HG02884 (cell line): Measurements from ENCODE around the gene PRKRA.
"Not testable (repeated sequence)": the region's sequence is repeated elsewhere in the genome, so short reads cannot be mapped to it uniquely, and the experiment has no call there.

Source experiments
- ATAC-seq: cut with Tn5 transposase; IDR thresholded peaks from one replicate; pipeline ENCODE4 v1.9.1; 2021; ENCODE audit warnings: mild to moderate bottlenecking, moderate library complexity; ENCODE audit not compliant: unreplicated experiment

Gene PRKRA

DNA sequence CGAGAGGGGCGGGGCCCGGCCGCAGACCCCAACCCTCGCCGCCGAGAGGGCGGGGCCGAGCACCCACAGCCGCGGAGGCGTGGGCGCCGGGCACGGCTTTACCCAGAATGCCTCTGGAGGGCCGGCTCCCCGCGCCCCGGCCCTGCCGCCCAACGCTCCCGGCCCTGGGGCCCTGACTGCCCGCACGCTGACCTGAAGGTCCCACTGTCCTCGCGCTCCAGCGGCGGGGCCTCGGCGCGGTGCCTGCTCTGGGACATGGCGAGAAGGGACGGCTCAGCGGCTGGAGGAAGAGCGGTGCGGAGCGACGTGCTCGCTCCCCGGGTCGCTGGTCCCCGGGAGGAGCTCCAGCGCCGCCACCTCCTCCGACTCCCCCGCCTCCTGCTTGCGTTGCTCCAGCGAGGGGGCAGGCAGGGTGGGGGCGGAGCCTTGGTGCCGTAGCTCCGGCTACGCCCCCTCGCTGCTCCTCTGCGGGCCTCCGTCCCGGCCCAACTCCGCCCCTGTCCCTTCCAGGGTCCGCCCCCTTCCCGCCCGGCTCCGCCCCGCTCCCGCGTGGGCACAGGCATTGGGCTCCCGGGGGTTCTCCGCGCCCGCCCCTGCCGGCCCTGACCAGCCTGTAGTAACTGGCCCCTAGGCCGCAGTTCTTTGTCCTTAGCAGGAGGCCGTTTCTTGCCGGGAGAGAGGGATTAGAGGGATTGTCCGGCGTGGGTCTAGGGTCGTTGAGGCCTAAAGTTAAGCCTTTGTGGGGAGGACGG, at the start of gene PRKRA, which contains the start of gene PJVK:
Gene PRKRA, minus strand, starts transcription at position 402 of the 752 bp plus-strand sequence. Its CDS starts 145 bp downstream, at position 257.
Gene PJVK, plus strand, starts transcription at position 605 of the 752 bp plus-strand sequence. CDS start 2,032 bp downstream, outside the sequence.
- peak; percentile 78 for ATAC-seq

DNA sequence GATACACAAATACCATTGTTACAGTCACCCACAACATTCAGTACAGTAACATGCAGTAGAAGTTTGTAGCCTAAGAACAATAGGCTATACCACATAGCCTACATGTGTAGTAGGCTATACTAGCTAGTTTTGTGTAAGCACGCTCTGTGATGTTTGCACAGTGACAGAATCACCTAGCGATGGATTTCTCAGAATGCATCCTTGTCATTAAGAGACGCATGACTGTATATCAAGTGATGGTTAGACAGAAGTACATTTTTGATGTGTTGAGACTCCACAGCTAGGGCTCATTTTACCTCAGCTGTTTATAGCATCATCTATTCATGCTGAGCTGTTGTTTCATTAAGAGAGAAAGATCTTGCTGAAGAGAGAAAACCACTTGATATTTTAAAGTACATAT, 48.7 kb upstream of the PRKRA start:
- no peak for ATAC-seq

GRCh38 chr2:178498137-178498536, 47.2 kb upstream of the PRKRA start:
- ATAC-seq = no peak

GRCh38 chr2:178496049-178496448, 45.1 kb upstream of the PRKRA start:
- no peak for ATAC-seq

DNA sequence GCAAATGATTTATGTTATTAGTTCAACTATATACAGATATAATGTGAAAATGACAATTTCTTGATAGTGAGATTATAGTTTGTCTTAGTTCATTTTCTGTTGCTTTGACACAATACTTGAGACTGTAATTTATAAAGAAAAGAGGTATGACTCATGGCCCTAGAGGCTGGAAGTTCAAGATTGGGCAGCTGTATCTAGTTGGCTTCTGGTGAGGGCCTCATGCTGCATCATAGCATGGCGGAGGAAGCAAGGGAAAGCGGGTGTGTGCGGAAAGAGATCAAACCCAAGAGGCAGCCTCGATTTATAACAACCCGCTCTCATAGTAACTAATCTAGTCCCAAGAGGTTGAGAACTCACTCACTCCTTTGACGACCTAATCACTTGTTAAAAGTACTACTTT, 40.6 kb upstream of the PRKRA start:
- no peak for ATAC-seq

GRCh38 chr2:178485356-178485755, 34.4 kb upstream of the PRKRA start:
- no peak for ATAC-seq

DNA sequence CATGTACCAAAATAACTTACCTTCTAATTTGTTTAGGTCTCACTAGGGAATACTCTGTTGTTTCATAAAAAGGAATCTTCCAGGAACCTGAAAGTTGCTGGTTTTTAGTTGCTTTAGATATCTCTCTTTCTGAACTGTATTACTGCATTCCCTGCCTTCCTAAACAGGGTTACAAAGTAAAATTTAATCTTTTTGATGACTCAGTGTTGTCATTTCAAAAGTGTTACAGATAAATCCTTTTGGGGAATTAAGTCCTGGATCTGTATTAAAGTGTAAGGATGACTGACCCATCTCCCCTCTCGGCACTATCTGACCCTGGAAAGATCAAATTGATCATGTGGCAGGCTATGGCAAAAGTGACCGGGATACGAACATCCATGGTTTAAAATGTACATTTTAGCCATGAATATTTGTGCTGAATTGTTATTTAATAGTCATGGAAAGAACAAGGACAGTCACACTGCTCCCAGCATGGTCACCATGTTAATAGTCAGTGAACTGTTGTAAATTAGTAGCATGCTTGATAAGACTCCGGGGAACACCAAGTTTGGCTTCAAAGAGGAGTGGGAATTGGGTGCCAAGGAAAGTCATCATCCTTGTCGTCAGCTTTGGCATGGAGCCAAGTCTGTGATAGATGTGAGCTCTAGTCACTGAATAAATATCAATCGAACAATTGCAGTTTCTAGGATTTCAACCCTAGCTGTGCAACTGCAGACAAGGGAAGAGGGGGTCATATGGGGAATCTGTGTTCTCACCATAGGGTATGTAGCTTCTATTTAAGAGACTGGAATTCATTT, 33.5 kb upstream of the PRKRA start:
- ATAC-seq = no peak

GRCh38 chr2:178482437-178482836, 31.5 kb upstream of the PRKRA start:
- ATAC-seq = peak; percentile 28

GRCh38 chr2:178480227-178481181, 29.5 kb upstream of the PRKRA start, which contains the start of gene PLEKHA3:
Gene PLEKHA3, plus strand, starts transcription at chr2:178480457. Its CDS starts 413 bp downstream, at chr2:178480870.
- ATAC-seq = peak; percentile 57

- ATAC-seq = no peak
Observed at GRCh38 chr2:178479758-178480226, 28.8 kb upstream of the PRKRA start.

GRCh38 chr2:178479275-178479616, 28.3 kb upstream of the PRKRA start:
- no peak for ATAC-seq

DNA sequence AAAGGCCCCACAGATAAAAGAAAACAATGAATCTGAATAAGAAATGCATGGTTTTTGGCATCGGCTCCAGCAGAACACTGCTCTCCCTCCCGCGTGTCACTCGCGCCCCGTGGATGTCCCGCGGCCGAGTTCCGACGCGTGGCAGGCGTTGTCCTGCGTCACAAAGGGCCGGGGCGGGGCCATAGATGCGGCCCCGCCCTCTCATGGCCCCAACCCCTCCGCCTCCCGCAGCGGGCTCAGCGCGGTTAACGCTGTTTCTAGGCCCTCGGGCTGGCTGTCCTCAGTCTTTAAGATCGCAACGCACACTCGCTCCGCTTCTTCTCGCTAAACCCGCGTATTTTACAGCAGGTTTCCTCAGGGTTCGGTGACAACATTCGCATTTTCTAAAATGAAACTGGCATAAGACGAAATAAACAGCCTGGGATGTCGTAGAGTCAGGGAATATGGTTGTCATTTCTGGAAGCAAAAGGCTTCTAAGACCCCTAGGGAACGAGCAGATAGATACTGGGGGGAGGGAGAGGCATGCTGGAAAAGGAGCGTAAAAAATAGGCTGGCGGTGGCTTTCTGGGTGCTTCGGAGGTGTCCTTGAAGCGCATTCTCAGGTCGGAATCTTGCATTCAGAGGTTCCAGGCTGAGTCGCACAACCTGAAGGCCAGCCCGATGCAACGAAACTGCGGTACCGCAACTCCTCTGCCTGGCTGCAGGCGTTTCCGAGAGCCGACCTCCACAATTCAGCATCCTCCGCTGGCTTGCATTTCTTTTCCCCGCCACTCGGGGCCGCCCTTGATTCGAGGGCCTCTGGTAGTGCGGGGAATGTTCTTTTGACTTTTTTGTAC, 27.7 kb upstream of the PRKRA start, which contains the start of gene FKBP7:
Gene FKBP7, minus strand, starts transcription at position 162 of the 836 bp plus-strand sequence. Its CDS starts 101 bp downstream, at position 61.
- peak; percentile 35 for ATAC-seq

DNA sequence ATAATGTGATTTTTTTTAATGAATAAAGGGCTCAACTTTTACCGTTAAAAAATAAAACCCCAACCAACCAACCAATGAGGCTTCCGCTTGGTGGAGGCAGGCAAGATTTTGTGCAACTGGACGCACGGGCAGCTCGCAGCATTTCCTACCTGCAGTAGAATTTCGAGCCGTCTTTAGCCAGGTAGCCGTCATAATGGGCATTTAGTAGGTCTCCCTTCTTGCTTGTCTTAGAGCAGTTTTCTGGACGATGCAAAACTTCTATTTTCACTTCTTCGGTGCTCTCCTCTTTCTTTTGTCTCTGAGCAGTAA, 27.1 kb upstream of the PRKRA start:
- ATAC-seq = no peak

DNA sequence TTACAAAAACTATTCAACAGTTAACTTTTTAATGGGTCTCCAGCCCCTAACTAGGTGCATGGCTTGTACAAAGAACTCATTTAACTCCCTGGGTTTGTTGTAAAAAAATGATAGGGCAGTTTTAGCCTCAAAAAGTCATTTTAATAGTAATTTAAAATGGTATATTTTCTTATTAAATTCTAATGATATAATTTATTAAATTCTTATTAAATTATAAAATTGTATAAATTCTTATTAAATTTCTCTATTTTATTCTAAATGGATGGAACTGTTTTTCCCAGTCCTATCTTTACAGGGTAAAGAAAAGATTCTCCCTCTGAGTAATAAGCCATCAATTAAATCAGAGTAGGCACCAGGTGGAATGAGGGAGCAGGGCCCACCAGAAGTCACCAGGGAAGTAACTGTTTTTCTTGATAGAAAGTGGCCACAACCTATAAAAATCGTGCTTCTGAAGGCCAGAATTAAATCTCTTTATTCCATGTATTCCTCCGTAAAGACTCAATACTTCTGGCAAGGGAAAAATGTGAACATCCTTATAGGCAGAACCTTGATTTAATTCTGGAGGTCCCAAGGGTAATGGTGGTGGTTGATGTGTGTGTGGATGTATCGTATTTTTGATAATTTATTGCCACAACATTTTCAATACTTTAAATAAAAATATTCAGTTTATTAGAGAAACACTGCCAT, 26.6 kb upstream of the PRKRA start:
- no peak for ATAC-seq

DNA sequence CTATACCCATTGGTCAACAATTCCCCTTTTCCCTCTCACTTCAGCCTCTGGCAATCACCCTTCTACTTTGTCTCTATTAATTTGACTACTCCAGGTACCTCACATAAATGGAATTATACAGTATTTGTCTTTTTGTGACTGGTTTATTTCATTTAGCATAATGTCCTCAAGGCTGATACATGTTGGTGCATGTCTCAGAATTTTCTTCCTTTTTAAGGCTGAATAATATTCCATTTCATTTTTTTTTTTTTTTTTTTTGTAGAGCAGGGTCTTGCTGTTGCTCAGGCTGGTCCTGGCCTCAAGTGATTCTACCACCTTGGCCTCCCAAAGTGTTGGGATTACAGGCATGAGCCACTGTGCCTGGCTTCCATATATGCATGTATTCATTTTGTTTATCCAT, 25.5 kb upstream of the PRKRA start:
- ATAC-seq = no peak

GRCh38 chr2:178474560-178474959, 23.6 kb upstream of the PRKRA start:
- ATAC-seq = no peak

DNA sequence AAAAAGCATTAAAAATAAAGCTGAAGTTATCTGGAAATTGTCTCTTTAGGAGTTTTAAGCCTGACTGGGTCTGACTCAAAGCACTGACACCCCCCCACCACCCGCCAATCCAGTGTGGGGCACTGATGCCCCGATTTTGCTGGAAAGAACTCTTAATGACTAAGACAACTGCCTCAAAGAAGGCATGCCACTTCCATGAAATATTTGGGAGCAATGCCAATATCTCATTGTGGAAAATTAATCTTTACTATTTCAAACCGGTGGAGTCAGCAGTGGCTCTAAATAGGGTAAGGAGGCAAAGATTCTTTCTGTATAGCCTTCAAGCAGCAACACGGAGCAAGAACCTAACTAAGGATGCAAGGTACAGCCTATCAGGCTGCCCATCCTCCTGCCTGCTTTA, 23.0 kb upstream of the PRKRA start:
- ATAC-seq = no peak

- no peak for ATAC-seq
Observed at GRCh38 chr2:178473373-178473772, 22.4 kb upstream of the PRKRA start.

GRCh38 chr2:178471313-178471712, 20.3 kb upstream of the PRKRA start:
- not testable (repeated sequence) for ATAC-seq
